UCSD-AML1 (cell line): ENCODE measurements around the gene TMCC1.
"Not testable (repeated sequence)": the region's sequence is repeated elsewhere in the genome, so short reads cannot be mapped to it uniquely, and the experiment has no call there.

Experiments
- DNase-seq: peaks from one replicate; lab custom pipeline; 2025; ENCODE audit not compliant: unreplicated experiment; lab: John Stamatoyannopoulos, UW

TMCC1 gene

DNA sequence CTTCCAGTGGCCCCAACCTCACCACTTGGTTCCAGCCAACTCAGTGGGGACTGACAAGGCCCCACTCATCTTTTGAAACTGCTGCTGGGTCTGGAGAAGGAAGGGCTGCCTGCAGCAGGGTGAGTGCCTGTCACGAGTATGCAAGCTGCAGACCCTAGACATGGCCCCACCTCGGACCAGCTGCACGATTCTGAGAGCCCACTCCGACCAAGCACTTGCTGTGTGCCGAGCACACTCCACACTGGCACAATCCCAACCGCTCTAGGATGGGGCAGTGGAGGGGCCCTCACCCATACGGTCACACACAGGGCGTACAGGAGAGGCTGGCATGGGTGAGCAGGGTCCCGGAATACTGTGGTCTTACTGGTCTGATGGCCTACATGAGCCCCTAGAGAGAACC, 279.1 kb downstream of the TMCC1 start:
- no peak for DNase-seq

DNA sequence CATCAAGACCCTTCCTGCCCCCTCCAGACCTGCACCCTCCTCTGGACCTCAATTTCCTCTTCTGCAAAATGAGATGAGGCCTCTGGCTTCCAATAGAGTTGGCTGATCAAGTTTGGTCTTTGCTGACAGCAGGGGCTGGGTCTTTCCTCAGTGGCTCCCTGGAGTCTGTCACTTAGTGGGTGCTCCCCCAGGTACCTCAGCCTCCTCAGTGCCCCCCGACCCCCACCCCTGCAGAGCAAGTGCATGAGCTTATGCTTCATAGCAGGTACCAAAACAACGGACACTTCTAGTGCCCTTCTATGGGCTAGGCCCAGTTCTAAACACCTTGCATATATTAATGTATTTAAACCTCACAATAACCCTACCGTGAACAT, 280.2 kb downstream of the TMCC1 start:
- no peak for DNase-seq

- peak; percentile 40 for DNase-seq
Observed at GRCh38 chr3:129612534-129613366, 280.8 kb downstream of the TMCC1 start.

- peak; percentile 55 for DNase-seq
Observed at GRCh38 chr3:129611812-129612533, 281.5 kb downstream of the TMCC1 start.

DNA sequence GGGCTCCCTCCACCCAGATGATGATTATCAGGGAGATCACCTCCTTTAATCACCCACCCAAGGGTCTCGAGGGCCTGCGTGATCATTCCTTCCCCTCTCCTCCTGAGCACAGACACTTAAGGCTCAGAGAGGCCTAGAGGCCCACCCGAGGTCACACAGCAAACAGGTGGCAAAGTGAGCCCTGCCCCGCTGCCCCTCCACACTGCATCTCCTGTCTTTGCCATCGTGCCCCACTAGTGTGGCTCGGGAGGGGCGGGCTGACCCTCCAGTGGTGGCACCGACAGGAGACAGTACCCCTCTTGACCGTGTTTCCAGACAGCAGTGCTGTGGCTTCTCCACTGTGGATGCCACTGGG, 282.1 kb downstream of the TMCC1 start:
- no peak for DNase-seq

- not testable (repeated sequence) for DNase-seq
Observed at GRCh38 chr3:129610794-129611445, 282.6 kb downstream of the TMCC1 start.

DNA sequence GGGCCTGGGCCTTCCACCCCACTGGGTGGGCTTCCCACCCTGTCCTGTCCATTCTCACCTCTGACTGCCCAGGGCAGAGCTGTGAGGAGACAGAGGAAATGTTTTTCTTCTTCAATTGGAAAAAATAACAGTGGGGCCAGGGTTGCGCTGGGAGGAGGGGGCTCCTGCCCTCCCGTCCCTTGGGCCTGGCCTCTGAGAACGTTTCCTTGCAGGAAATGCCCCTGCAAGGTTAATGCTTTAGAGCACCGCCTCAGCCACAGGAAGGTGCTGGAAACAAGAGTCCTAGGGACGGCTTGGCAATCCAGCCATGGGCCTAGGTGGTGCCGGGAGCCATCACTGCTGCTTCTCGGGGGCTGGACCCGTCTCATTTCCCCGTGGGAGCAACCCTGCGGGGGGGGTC, 283.2 kb downstream of the TMCC1 start:
- no peak for DNase-seq

DNA sequence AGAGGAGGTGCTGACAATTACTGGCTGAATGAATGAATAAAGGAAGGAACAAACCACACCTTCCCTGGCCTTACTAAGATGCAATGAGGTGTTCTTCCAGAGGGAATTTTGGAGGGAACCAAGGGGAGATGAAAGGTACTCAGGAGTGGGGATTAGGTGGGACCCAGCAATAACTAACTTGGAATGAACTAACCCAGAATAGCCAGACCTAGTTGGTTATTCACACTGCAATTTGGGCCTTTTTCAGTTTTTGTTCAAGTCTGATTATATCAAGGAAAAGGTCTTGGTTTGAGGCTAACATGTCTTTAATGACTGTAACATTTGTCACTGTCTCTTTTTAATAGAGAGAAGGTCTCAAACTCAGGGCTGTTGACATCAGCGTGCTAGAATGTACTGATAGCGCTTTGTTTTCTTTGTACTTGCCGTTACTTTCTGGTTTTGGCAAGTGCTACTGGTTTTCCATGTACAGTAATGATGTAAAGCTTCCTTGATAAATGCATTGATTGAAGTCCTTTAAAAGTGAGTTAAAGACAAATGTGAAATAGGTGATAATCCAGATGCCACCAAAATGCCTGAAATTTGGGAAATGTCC, 283.8 kb downstream of the TMCC1 start:
- no peak for DNase-seq

- no peak for DNase-seq
Observed at GRCh38 chr3:129608936-129609590, 284.4 kb downstream of the TMCC1 start.

- peak; percentile 58 for DNase-seq
Observed at GRCh38 chr3:129608087-129608935, 285.2 kb downstream of the TMCC1 start.

GRCh38 chr3:129607391-129608068, 286.0 kb downstream of the TMCC1 start:
- no peak for DNase-seq

GRCh38 chr3:129606636-129607390, 286.7 kb downstream of the TMCC1 start, which contains the start of gene PLXND1:
Gene PLXND1, minus strand, starts transcription at chr3:129606676. Its CDS starts 37 bp downstream, at chr3:129606639.
- peak; percentile 85 for DNase-seq

- no peak for DNase-seq
Observed at GRCh38 chr3:129605922-129606635, 287.4 kb downstream of the TMCC1 start.

DNA sequence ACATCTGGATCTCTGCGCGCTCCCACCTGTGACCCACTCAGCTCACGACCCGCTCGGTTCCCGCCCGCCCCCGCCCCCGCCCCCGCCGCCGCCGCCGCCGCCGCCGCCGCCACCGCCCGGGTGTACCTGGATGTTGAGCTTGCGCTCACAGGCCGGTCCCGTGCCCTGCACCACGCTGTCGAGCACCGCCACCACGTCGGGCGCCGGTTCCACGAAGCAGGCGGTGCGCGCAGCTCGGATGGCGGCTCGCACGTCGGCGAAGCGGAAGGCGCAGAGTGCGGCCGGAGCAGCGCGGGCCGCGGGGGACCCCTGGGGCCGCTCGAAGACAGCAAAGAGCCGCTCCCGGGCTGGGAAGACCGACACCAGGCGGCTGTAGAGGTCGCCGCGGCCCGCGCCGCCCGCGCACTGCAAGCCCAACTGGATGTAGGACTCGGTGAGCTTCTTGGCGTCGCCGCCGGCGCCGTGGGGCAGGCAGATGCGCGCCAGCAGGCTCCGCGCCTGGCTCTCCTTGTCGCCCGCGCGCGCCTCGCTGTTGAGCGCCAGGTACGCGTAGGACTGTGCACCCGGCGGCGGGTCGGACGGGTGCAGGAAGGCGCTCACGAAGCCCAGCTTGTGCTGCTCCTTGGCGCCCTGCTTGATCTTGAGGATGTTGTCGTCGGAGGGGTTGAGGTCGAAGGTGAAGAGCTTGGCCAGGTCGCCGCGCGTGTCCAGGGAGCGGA, 288.1 kb downstream of the TMCC1 start:
- peak; percentile 60 for DNase-seq

GRCh38 chr3:129604767-129605166, 288.7 kb downstream of the TMCC1 start:
- DNase-seq: no peak

DNA sequence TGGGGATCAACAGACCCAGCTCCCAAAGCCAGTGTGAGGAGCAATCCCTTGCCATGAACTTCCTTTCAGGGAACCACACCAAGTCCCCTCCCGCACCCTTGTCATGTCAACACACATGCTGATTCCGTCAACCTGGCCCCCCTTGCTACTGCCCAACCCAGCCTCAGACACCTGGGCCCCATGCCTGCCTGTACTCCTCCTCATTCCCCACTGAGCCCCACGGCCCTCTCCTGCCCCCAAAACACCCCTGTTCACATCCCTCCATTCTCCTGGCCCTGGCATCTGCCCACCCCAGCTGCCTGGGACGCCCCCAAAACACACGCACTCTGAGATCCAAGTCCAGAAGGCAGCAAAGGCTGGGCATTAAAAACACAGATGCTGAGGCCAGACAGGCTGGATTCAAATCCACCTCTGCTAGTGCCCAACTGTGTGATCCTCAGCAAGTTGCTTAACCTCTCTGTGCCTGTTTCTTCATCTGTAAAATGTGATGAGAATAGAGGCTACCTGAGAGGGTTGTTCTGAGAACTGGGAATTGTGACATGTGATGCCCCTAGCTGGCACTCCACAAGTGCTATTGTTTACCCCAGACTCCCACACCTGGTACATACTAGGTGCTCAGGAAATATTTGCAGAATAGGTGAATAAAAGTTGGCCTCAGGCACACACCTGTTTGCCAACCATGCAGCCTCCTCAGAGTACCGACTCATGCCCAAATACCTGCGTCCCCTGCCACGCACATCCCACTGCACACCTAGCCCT, 289.3 kb downstream of the TMCC1 start:
- DNase-seq: no peak

- DNase-seq: no peak
Observed at GRCh38 chr3:129603561-129603942, 290.0 kb downstream of the TMCC1 start.
